GM21381 (cell line): ENCODE data around the gene RAPGEF2.
A peak's percentile ranks its signal among the peaks of the same experiment; 100 is the strongest.

ENCODE experiments used
- ATAC-seq: cut with Tn5 transposase; IDR thresholded peaks from one replicate; pipeline ENCODE4 v1.9.1; 2021; ENCODE audit warnings: mild to moderate bottlenecking, moderate library complexity; ENCODE audit not compliant: unreplicated experiment

Gene RAPGEF2

GRCh38 chr4:159134429-159134828 lies 31.6 kb downstream of the RAPGEF2 start:
- no peak for ATAC-seq

- ATAC-seq, result no peak
Observed at GRCh38 chr4:159137176-159137575, 34.3 kb downstream of the RAPGEF2 start.

- ATAC-seq, result no peak
Observed at GRCh38 chr4:159138436-159138835, 35.6 kb downstream of the RAPGEF2 start.

DNA sequence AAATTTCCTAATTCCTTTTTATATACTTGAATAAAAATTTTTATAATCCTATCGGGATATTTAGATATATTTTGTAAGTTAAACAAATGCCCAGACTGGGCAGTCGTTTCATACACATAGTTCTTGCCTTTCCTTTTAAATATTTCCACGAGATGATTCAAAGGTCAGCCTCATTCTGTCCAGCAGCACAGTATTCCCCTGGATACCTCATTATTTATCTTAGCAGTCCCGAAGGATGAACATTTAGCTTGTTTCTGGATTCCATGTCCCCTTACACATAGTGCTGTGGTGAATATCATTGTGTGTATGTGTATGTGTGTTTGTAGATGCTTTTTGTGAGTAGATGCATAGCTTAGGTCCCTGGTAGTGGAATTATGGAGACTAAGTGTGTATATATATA lies 38.3 kb downstream of the RAPGEF2 start:
- ATAC-seq, result no peak

- no peak for ATAC-seq
Observed at GRCh38 chr4:159142241-159142640, 39.4 kb downstream of the RAPGEF2 start.

DNA sequence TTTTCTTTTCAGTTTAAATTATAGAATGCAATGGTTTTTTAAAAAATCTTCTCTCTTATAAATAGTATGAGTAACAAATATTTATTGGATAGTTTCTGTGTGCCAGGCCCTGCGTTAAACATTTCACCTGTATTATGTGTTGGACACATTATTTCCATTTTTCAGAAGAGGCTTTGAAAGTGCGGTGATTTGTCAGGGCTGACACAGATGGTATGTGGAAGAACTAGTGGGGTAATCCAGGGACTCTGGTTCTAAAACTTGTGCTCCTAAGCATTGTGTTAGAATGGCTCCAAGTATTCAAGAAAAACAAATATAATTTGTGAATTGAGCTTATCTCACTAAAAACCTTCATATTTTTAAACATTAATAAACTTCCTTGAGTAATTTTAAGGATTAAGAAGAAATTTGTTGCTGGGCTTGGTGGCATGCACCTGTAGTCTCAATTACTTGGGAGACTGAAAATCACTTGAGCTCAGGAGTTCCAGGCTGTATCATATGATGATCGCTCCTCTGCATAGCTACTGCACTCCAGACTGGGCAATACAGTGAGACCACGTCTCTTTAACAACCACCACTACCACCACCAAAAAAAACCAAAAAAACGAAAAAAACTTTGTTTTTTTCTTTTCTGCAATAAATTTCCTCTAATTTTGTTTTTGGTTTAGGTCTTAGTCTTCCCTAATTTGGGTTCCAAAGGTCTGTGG lies 40.0 kb downstream of the RAPGEF2 start:
- no peak for ATAC-seq

DNA sequence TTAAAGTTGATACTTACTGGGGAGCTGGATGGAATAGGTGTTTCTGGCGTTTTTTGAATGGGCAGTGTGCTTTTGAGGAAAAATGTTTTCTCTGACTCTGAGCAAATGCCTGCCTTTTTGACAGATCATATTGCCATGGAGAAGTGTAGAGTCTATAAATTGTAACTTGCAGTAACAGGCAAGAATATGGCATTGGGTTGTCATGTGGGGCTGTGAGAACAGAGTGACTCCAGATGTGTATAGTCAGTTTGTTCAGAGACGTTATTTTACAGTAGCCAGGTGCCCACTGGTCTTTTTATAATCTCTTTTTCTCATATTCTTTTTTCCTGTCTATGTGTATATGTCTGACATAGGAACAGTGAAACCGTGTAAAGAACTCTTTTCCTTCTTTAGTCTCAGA lies 40.8 kb downstream of the RAPGEF2 start:
- ATAC-seq, result no peak

GRCh38 chr4:159144112-159144694 lies 41.3 kb downstream of the RAPGEF2 start:
- ATAC-seq, result no peak

- ATAC-seq, result no peak
Observed at GRCh38 chr4:159145318-159145991, 42.6 kb downstream of the RAPGEF2 start.

DNA sequence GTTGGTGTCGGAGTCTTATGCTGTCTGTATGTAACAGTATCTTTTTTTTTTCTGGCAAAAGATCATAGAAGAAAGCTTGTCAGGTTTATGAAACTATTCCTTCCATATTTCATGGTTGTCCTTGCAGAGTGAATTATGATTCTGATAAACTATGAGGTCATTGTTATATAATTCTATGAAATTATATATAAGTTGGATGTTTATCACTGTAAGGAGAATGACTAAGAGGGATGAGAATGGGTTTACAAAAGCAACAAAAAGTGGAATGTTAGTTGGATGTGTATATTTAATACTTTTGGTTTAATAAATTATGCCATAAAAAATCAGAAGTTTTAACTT lies 43.1 kb downstream of the RAPGEF2 start:
- ATAC-seq, result no peak

- ATAC-seq, result no peak
Observed at GRCh38 chr4:159146488-159146887, 43.6 kb downstream of the RAPGEF2 start.

DNA sequence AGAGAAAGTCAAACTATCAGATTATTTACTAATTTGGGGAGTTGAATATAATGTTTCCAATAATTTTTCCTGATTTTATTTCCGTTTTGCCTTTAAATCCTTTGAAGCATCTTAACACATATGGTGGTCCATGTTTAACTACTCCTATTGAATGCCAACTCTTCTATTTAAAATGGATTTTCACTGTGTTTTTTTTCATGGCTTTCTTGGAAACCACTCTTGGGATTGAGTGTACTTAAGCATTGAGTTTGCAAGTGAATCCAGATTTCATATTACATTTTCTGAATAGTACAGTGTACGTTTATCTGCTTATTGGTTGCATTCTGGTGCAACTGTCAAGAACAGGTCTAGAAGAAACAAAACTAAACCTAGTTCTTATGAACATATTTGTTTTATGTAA lies 45.6 kb downstream of the RAPGEF2 start:
- ATAC-seq, result no peak

DNA sequence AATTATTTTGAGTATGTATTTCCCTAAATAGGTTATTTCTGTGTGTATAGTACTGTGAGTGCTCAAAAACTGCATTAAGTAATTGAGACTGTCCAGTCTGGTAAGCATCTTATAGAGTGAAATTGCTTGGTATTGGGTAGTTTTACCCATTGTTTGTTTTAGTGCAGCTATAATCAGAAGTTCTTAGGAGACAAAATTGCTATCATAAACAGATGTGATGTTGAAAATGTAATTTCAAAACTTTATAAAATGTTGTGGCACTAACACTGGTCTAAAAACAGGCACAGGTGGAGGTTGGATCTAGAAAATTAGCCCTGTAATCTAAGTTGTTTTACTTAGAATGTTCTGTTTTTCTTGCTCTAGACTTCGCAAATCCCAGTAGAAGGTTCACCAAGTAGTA lies 46.8 kb downstream of the RAPGEF2 start:
- no peak for ATAC-seq

DNA sequence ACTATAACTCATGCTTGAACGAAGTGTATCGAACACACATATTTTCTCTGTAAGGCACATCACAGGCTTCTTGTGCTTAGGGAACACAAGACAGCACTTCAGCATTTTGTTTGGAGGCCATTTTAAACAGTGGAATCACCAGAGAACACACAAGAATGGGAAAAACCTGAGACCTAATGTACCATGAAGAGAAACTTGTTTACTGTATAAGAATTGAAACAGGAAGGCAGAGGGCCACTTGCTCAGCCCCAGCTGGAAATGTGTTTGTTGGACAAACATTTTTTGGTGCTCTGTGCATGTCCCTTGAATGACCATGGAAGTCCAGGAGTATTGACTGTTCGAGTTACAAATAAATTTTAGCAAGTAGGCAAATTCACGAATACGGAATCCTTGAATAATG lies 47.5 kb downstream of the RAPGEF2 start:
- no peak for ATAC-seq

GRCh38 chr4:159150821-159151390 lies 48.0 kb downstream of the RAPGEF2 start:
- ATAC-seq, result peak; percentile 47

GRCh38 chr4:159151689-159152088 lies 48.8 kb downstream of the RAPGEF2 start:
- ATAC-seq, result no peak

DNA sequence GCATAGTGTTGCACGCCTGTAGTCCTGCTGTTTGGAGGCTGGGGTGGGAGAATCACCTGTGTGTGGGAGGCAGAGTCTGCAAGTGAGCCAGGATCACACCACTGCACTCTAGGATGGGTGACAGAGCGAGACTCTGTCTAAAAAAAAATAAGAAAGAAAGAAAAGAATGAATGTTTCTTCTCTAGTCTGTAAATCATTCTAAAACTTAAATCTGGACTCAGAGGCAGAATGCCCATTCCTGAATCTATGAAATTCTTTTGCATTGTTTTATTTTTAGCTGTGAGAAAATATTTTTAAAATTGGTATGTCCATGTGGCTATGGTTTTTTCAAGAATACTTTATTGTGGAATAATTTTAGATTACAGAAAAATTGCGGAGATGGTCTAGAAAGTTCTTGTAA lies 49.3 kb downstream of the RAPGEF2 start:
- no peak for ATAC-seq

- ATAC-seq, result no peak
Observed at GRCh38 chr4:159153669-159154068, 50.8 kb downstream of the RAPGEF2 start.

DNA sequence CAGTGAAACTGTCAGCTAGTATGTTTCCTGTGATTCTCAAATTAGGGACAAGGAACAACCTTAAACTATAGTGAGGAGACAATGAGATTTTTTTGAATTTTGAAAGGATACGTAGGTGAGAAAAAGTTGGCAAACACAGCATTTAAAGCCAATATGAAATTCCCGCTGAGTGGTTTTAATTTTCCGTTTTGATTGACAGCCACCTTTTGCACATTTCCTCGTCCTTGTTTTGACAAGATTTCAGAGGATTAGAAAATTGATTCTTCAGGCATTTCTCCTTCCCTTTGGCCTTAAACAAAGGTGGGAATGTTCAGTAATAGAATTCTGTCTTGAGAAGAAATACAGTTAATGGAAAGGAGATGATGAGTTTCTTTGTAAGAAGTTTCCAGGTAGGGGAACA lies 52.2 kb downstream of the RAPGEF2 start:
- no peak for ATAC-seq

DNA sequence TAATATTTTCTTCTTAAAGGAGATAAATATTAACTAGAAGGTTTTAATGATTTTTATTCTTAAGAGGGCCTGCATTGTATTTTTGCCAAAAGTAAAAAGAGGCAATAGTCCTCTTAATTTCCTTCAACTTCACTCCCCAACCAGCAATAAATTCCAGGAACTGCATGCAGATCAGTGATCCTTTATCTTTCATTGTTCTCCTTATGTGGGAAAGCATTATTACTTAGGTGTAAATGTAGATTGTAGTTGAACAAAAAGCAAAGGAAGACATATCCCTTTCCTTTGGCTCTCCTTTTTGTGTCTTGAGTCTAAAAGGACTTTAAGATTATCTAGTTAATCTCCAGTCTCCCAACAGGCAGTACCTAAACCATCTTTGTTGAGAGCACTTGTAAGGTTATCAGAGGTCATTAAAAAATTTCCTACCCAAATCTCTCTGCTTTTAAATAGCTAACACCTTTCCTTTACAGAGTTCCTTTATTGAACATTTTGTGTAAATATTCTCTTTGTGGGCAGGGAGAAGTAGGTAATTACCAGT lies 55.3 kb downstream of the RAPGEF2 start:
- ATAC-seq, result no peak

DNA sequence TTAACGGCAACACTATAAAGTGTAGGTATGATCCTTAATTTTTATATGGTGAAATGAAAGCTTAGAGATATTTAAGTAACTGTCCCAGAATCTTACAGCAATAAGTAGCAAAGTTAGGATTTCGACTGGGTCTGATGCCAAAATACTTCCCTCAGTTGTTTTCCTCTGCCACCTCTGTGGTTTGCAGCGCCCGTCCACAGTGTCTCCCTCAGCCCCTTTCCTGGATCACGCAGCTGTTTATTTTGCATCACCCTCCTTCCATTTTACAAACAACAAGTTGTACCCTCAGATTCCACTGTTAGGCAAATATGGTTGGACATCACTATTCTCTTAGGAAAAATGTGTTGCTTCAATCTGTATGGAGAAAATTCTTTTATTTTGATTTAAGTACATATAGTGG lies 56.1 kb downstream of the RAPGEF2 start:
- no peak for ATAC-seq

- no peak for ATAC-seq
Observed at GRCh38 chr4:159159611-159160010, 56.7 kb downstream of the RAPGEF2 start.
